Fibroblast of skin of right quadriceps (primary cell): ENCODE data around the gene PTH2R.
A peak's percentile ranks its signal among the peaks of the same experiment; 100 is the strongest.
"Not testable (repeated sequence)": the region's sequence is repeated elsewhere in the genome, so short reads cannot be mapped to it uniquely, and the experiment has no call there.

Experiments
- DNase-seq: peaks from one replicate; pipeline ENCODE4 v3.0.0-alpha.2; 2013

PTH2R gene

GRCh38 chr2:208396796-208397195, 9.8 kb upstream of the PTH2R start:
- not testable (repeated sequence) for DNase-seq

DNA sequence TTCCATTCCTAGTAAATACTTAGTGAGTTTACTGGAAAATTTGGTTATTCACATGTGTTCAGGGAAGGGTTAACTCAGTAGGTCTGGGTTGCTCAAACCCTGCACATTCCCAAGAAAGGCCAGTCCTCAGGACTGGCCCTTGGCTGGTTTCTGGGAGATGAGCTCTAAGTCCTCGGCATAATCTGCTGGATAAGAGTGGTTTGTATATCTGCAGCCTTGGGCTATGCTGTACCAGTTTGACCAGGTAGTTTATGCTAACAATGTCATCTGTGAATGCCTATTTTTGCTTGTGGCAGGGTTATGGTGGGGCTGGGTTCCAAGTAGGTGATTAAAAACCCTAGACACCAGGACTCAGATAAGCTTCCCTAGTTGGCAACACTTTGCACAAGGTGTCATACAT, 7.4 kb upstream of the PTH2R start:
- no peak for DNase-seq

DNA sequence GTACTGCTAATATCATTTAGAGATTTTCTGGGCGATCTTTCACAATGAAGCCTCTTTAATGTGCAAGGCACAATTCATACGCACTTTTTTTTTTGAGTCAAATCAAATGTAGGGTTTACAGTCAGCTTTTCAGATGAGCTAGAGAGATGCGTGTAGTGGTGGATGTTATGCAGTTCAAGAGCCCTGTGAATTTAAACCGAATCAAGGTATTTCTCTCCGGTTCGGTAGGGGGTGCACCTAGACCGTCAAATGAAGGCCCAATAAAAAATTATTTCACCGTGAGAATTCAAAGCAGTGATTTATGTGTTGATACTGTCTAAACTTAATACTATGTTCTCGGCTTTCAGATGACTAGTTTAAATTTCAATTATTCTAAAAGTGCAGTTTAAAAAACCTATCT, 1.1 kb downstream of the PTH2R start:
- peak; percentile 3 for DNase-seq

DNA sequence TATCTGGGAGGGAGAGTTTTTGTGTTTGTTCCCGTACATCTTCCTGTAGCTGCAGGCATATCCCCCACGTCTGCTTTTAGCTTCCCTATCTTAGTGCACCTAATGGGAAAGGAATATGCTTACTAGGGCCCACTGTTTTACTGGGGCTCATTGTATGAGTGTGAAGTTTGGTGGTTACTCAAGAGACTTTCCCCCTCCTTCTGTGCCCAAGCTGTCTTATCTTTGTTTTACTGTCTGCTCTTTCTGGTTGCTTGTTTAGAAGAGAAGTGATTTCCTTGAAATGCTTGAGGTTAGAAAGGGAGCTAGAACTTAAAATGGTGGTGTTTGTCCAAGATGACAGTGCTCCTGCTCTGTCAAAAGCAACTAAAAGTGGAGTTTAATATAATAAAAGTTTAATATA, 7.3 kb downstream of the PTH2R start:
- DNase-seq: no peak

GRCh38 chr2:208415255-208415654, 8.7 kb downstream of the PTH2R start:
- DNase-seq: no peak

DNA sequence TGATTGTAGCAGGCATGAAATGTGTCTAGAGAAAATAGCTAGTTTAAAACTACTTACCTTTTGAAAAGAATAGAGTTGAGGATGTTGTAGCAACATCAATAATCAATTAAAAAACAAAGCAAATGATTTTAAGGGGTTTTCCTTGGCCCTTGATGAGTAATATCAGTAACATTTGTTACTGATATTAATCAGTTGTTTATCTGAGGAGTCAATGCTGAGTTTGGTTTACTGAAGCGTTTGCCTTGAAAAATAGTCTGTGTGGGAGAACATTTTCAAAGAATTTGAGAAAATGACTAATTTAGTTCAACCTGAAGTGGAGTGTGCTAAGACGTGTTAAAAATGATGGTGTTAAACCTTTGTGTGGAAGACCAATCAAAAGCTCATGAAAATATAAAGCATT, 9.3 kb downstream of the PTH2R start:
- DNase-seq: no peak

- DNase-seq: no peak
Observed at GRCh38 chr2:208426412-208427045, 19.9 kb downstream of the PTH2R start.

- DNase-seq: no peak
Observed at GRCh38 chr2:208437755-208438154, 31.2 kb downstream of the PTH2R start.

- no peak for DNase-seq
Observed at GRCh38 chr2:208440716-208441115, 34.1 kb downstream of the PTH2R start.

GRCh38 chr2:208441951-208442350, 35.4 kb downstream of the PTH2R start:
- no peak for DNase-seq

DNA sequence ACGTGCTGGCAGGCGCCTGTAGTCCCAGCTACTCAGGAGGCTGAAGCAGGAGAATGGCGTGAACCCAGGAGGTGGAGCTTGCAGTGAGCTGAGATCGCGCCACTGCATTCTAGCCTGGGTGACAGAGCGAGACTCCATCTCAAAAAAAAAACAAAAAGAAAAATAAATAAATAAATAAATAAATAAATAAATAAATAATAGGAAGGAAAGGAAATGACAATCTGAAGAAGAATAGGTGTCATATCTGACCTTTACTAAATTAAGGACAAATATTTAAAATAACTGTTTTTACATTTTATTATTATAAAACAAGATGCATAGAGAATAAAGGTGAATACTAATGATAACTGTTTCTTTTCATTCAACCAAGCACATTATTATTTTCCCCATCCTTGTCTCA, 40.9 kb downstream of the PTH2R start:
- DNase-seq: not testable (repeated sequence)

DNA sequence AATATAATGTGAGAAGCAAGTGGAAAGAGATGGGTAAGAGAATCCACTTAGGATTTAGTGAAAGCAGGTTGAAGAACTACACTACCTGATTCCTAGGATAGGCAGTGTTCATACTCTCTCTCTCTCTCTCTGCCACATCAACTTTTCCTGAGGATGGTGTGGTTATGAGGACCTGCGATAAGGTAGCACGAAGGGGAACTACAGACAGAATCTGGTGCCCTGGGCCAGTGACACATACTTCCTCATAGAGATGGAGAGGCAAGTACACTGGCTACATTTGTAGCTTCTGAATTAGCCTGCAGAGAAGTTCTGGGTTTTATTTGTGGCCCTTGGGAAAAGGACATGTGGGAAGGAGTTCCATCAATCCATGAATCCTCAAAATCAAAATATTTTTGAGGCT, 44.5 kb downstream of the PTH2R start:
- no peak for DNase-seq

- no peak for DNase-seq
Observed at GRCh38 chr2:208454861-208455260, 48.3 kb downstream of the PTH2R start.

DNA sequence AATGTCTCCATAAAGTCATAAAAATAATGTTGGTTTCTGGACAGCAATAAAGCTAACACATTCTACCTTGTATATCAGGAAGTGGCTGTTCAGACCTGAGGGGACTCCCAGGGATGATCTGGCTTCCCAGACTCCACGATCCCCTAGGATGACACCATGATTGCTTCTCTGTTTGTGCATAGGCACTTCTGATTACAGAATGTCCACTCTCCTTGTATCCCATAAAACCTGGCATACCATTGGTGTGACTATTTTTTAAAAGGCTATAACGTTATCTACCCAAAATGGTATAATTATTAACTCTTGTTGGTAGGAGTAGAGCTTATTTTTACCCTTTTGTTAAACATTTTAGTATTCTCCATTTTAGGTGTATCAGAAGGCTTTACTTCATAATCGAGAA, 57.1 kb downstream of the PTH2R start:
- DNase-seq: no peak

DNA sequence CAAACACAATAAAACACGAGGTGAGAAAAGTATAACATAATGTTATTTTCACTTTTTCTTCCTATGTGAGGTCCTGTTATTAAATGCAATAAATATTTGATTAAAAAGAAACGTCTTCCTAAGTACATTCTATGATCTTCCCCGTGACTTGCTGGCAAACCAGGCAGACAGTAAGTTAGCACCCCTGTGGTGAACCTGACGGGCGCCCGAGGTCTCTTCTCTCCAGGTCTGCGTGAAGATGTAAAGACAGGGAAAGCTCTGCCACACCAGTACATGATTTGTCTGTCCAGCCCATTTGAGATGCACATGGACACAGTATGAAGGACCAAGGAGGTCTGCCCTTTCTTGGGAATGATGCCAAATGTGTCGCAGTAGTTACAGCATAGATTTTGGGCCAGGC, 57.6 kb downstream of the PTH2R start:
- peak; percentile 1 for DNase-seq

DNA sequence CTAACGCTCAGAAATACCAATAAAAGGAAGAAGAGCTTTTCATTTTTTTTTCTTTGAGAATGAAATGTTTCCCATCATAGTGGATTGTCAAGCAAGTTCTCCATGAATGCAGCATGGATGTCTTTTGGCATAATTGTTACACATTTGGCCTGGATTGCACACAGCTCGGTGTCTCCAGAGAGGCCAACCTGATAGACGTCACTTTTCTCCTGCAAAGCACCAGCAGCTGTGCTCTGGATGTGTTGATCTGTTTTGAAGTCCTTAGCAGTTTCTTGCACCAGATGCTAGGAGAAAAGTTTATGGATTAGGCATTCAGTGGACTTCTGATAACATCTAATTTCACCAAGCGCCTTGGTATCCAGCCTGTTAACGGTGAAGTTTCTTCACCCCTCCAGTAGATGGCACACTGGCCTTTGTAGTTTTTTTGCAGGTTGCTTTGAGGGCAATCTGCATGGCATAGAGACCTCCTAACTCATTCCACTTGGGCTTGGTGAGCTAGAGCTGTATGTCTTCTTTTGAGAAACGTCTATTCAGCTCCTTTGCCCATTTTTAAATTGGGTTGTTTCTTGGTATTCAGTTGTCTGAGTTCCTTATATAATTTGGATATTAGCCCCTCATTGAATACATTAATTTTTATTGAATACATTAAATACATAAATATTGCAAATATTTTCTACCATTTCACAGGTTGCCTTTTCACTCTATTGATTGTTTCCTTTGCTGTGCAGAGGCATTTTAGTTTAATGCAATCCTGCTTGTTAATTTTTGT, 59.7 kb downstream of the PTH2R start:
- DNase-seq: peak; percentile 0

DNA sequence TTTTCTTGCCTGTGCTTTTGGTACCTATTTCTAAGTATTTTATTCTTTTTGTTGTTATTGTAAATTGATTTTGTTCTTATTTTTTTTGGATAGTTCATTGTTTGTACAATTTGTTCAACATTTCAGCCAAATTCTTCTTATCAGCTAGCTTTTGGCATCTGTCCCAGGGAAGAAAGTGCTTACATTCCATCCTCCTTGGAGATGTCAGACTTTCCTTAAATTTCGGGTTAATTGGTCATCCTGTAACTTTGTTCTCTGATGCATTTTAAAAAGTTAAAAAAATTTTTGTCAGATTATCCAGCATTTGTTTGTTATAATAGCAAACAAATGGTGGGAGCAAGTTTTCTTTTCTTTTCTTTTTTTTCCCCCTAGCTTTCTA, 60.3 kb downstream of the PTH2R start:
- no peak for DNase-seq

DNA sequence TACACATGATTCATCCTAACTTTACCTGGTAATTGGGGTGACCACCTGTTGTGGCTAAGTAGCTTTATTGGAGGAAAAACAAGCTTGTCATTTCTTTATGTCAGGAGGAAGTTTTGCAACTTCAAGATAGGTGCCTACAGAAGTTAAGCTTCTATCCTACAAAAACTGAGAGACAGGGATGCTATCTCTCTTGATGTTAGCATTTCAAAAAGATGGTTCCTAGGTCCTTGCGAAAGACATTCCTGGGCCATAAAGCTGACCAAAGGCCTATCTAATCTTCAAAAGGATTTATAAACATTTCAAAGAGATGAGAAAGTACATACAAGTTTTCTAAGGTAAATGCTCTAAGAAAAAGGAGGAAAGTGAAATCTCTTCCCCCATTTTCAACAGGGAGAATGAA, 61.0 kb downstream of the PTH2R start:
- no peak for DNase-seq

- no peak for DNase-seq
Observed at GRCh38 chr2:208477741-208478140, 71.1 kb downstream of the PTH2R start.

DNA sequence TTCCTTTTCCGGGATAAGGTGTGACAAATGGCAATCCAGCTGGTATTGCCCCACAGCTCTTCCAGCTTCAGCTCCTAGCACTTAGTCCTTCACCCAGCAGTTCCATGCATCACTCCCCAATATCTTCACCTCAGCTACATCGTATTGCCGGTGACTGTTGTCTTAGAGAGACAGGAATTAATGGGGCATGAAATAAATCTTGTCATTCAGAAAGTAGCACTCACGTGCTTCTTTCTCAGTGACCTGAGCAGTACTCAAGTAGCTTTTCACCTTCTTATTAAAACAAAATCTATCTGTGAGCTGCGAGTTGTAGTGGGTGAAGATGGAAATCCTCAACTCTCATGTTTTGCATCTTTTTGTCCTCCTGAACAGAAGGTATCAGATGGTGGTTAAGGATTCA, 72.8 kb downstream of the PTH2R start:
- no peak for DNase-seq

- not testable (repeated sequence) for DNase-seq
Observed at GRCh38 chr2:208481945-208482344, 75.4 kb downstream of the PTH2R start.

- not testable (repeated sequence) for DNase-seq
Observed at GRCh38 chr2:208482453-208483015, 75.9 kb downstream of the PTH2R start.

DNA sequence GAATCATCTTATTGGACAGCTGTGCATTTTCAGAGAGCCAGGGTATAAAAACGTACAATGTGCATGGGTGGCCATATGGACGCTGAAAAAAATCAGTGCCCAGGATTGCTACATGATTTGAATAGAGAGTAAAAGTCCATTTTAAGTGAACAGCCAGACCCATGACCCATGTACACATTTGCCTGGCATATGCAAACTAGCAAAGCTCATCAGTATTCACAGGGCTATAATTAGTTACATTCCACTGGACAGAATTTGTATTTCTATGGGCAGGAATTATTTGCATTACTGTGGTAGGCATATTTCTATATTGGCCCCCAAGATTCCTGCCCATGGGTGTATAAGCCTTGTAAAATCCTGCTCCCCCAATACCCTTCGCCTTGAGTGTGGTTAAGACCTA, 78.8 kb downstream of the PTH2R start:
- DNase-seq: no peak
